Measurements from ENCODE around the gene ZC3H15. TPM values are rescaled to one million over a fixed set of nuclear protein-coding genes. Genes with fewer than 3 reads are reported as not detected.
A peak's percentile ranks its signal among the peaks of the same experiment; 100 is the strongest.
"Not testable (repeated sequence)": the region's sequence is repeated elsewhere in the genome, so short reads cannot be mapped to it uniquely, and the experiment has no call there.

ZC3H15 gene
- total RNA-seq, 1 experiment from 2014 or later = 69.7 TPM

GRCh38 chr2:186493564-186494085 lies 7.6 kb downstream of the ZC3H15 start:
- DNase-seq (ENCODE audit: low read depth) = no peak

GRCh38 chr2:186496401-186496800 lies 10.3 kb downstream of the ZC3H15 start:
- no peak for DNase-seq (ENCODE audit: low read depth)

- DNase-seq (ENCODE audit: low read depth) = no peak
Measured at GRCh38 chr2:186497928-186498327, 11.9 kb downstream of the ZC3H15 start.

DNA sequence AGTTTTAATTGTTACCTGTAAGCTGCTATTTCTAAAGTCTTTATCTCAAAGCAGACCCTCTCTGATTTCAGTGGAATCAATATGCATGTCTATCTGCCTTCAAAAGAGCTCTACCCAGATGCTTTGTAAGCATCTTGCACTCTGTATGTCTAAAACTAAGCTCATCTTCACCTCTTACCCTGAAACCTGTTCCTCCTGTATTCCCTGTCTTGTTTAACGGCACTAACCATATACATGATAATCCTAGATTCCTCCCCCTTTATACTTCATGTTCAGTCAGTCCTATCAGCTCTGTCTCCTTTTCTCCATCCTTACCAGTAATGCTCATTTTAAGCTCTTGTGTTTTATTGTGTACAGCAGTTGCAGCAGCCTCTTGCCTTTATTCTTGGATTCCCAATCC lies 12.8 kb downstream of the ZC3H15 start:
- DNase-seq (ENCODE audit: low read depth) = no peak

GRCh38 chr2:186503827-186504606 lies 18.0 kb downstream of the ZC3H15 start:
- DNase-seq (ENCODE audit: low read depth) = peak; percentile 41

GRCh38 chr2:186508263-186508662 lies 22.2 kb downstream of the ZC3H15 start:
- no peak for DNase-seq (ENCODE audit: low read depth)

GRCh38 chr2:186515376-186515775 lies 29.3 kb downstream of the ZC3H15 start:
- no peak for DNase-seq (ENCODE audit: low read depth)

- DNase-seq (ENCODE audit: low read depth) = no peak
Measured at GRCh38 chr2:186516396-186516795, 30.3 kb downstream of the ZC3H15 start.

DNA sequence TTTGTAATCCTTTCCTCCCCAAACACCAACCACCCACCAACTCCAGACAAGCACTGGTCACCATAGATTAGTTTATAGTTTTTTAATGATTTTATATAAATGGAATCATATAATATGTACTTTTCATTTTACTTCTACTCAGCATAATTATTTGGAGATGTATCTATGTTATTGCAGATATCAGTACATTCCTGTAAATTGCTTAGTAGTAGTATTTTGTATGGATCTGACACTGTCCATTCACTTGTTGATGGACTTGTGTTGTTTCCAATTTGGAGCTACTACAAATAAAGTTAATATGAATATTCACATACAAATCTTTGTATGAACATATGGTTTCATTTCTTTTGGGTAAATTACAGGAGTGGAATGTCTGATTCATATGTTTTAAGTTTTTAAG lies 31.0 kb downstream of the ZC3H15 start:
- DNase-seq (ENCODE audit: low read depth) = no peak

GRCh38 chr2:186518291-186518690 lies 32.2 kb downstream of the ZC3H15 start:
- DNase-seq (ENCODE audit: low read depth) = no peak

DNA sequence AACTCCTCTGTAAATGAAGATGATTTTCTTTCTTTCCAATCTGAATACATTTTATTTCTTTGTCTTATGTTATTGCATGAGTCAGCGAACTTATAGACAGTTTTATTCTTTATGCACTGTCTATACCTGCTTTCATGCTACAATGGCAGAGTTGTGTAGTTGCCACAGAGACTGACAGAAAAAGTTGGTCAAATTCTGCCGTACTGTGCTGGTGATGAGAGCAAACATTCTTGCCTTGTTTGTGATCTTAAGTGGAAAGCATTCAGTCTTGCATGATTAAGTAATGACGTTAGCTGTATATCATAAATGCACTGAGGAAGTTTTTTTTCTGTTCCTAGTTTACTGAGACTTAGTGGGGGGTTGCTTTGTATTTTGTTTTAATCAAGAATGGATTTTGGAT lies 32.9 kb downstream of the ZC3H15 start:
- DNase-seq (ENCODE audit: low read depth) = no peak

GRCh38 chr2:186521570-186522153 lies 35.6 kb downstream of the ZC3H15 start:
- not testable (repeated sequence) for DNase-seq (ENCODE audit: low read depth)

- DNase-seq (ENCODE audit: low read depth) = no peak
Measured at GRCh38 chr2:186522450-186522849, 36.4 kb downstream of the ZC3H15 start.

DNA sequence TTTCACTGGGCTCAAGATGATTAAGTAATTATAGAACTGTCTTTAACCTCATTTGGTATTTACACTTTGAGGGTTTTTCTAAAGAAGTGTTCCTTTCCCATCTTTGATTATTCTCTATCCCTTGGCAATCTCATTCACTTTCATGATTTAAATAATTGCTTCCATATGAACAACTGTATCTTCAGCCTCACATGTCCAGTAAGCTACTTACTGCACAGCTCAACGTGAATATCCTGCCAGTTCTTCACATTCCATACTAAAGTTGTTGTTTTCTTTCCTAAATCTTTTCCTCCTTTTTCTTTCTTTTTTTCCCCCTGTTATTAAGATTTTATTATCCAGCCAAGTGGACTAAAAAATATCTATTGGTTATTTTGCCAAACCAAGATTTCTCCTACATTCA lies 37.7 kb downstream of the ZC3H15 start:
- no peak for DNase-seq (ENCODE audit: low read depth)

DNA sequence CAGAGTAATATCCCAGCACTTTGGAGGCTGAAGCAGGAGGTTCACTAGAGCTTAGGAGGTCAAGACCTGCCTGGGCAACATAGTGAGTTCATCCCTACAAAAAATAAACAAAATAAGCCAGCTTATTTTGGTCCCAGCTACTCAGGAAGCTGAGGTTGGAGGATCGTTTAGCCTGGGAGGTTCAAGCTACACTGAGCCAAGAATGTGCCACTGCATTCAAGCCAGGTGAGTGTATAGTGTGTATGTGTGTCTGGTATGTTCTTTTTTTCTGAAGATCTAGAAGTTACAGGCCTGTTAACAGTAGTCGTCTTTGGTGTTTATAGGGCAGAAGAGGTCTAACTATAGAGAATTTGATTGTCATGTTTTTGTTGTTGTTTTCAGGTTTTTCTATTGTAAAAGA lies 40.2 kb downstream of the ZC3H15 start:
- peak; percentile 26 for DNase-seq (ENCODE audit: low read depth)

DNA sequence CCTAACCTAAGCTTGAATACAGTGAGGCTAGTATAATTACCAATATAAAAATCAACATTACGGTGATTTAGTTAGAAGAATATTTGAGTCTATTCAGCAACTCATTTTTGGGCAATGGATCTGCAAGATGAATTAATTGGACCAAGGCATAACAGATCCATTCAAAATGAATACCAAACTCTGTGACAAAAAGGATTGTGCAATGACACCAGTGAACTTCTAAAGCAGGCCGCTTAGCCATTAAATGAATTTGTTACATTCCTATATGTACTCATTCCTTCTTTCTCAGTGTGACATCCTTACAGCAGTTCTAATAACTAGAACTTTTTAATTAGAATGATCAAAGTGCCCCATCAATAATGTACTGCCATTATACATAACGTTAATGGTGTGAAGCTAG lies 44.3 kb downstream of the ZC3H15 start:
- DNase-seq (ENCODE audit: low read depth) = no peak

DNA sequence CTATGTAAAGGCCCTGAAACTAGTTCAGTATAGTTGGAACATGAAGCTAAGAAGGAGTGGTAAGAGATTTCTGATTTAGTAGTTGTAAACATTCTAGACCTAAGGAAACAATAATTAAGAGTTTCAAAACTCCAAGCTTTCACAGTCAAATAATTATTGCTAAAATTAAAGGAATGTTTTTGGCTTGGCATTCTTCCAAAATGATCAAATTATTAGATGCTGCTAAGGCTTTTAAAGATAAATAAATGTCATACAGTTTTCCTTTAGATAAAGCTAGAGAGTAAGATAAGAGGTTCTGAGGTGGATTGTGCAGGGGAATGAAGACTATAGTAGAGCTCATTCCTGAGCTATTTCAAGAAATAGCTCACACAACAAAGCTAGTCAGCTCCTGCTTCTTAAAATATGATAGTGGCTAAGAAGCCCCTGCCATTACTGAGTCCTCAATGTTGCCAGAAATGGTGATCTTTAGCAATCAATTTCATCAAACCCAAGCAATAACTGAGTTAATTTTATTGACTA lies 45.3 kb downstream of the ZC3H15 start:
- DNase-seq (ENCODE audit: low read depth) = no peak

GRCh38 chr2:186532891-186533290 lies 46.8 kb downstream of the ZC3H15 start:
- no peak for DNase-seq (ENCODE audit: low read depth)

DNA sequence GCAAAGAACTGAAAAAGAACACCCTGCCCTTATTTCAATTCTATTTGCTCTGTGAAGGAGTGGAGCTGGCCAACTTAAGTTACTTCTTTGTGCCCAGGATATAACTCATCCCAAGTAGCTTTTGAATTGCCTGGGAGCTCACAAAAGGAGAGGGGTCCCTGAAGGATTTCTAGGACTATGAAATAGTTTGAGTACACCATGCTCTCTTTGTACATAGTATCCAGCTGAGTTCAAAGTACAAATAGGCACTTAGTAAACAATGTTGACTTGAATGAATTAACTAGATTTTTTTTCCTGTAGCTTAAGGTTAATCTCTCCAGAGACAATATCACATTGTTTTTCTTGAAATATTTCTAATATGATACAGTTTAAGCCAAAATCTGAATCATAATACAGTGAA lies 47.7 kb downstream of the ZC3H15 start:
- DNase-seq (ENCODE audit: low read depth) = no peak

- no peak for DNase-seq (ENCODE audit: low read depth)
Measured at GRCh38 chr2:186534406-186534805, 48.3 kb downstream of the ZC3H15 start.

DNA sequence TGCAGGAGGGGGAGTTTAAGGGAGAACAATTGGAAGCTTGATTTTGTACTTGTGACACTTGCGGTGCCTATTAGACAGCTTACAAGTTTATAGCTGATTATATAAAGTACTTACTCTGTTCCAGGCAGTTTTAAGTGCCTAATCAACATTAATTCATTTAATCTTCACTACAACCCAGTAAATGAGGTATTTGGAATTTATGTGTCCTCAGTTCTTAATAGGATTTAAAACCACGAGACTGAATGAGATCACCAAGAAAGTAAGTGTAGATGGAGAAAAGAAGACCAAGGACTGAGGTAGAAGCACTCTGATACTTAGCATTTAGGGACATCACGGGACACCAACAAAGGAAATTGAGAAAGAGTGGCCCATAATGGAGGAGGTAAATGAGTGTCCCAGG lies 49.8 kb downstream of the ZC3H15 start:
- DNase-seq (ENCODE audit: low read depth) = no peak

DNA sequence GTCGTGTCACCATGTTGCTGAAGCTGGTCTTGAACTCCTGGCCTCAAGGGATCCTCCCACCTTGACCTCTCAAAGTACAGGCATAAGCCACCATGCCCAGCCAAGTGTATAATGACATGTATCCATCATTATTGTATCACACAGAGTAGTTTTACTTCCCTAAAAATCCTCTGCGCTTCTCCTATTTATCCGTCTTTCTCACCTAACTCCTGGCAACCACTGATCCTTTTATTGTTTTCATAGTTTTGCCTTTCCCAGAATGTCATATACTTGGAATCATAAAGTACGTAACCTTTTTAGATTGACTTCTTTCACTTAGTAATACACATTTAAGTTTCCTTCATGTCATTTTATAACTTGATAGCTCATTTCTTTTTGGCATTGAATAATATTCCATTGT lies 51.0 kb downstream of the ZC3H15 start:
- no peak for DNase-seq (ENCODE audit: low read depth)

DNA sequence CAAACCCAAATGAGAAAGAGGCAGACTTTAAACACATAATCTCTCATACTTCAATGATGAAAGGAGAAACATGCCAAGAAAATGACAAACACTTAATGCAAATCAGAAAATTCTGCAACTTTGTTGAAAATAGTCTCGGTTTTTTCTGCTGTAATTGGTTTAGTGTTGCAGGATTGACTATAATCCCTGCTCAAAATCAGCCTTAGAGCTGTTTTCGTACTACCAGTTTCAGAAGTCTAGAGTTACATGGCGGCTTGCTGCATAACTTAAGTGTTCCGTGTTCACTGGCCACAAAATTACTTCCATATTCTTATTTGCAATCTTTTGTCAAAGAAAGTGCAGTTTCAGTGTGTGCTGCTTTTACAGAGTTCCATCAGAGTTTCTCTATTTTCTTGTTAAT lies 54.9 kb downstream of the ZC3H15 start:
- no peak for DNase-seq (ENCODE audit: low read depth)

Measured in M059J (cell line).